RWPE2 (cell line): ENCODE measurements around the gene JAG2.

Experiments used
- ATAC-seq: fragments of 200-7000 bp; cut with Tn5 transposase; 3 replicates; pipeline ENCODE4 v1.9.1; 2021; ENCODE audit warnings: low read depth
- DNase-seq: peaks from one replicate; pipeline ENCODE4 v3.0.0-alpha.2; 2020; ENCODE audit warnings: low spot score
- H3K27ac ChIP-seq: fragments of 450-650 bp; 2 replicates; pipeline ENCODE4 v1.5.1; 2017; ENCODE audit warnings: mild to moderate bottlenecking; ENCODE audit not compliant: poor library complexity, severe bottlenecking
- H3K27me3 ChIP-seq: fragments of 250-450 bp; sonication (Bioruptor Pico); 2 replicates; pipeline ENCODE4 v1.5.1; 2021; ENCODE audit warnings: mild to moderate bottlenecking, moderate library complexity; ENCODE audit not compliant: insufficient read depth, poor library complexity, severe bottlenecking
- H3K36me3 ChIP-seq: fragments of 250-450 bp; sonication (Bioruptor Pico); 2 replicates; pipeline ENCODE4 v1.5.1; 2020; ENCODE audit warnings: low read depth, mild to moderate bottlenecking, moderate library complexity
- H3K4me1 ChIP-seq: fragments of 250-450 bp; sonication (Bioruptor Pico); 2 replicates; pipeline ENCODE4 v1.5.1; 2021; ENCODE audit warnings: mild to moderate bottlenecking, moderate library complexity; ENCODE audit not compliant: insufficient read depth, poor library complexity, severe bottlenecking
- H3K4me3 ChIP-seq: fragments of 250-450 bp; sonication (Bioruptor Pico); 2 replicates; pipeline ENCODE4 v1.5.1; 2021; ENCODE audit warnings: mild to moderate bottlenecking, moderate library complexity; ENCODE audit not compliant: severe bottlenecking
- H3K9me3 ChIP-seq: fragments of 250-450 bp; sonication (Bioruptor Pico); 2 replicates; pipeline ENCODE4 v1.5.1; 2021; ENCODE audit warnings: mild to moderate bottlenecking, moderate library complexity; ENCODE audit not compliant: severe bottlenecking
- TF ChIP-seq, protein P1 (sequence below): fragments of 450-650 bp; IDR thresholded peaks from one replicate; pipeline ENCODE4 v1.5.1; 2017; ENCODE audit warnings: mild to moderate bottlenecking, moderate library complexity; ENCODE audit not compliant: poor library complexity, severe bottlenecking

Gene JAG2

DNA sequence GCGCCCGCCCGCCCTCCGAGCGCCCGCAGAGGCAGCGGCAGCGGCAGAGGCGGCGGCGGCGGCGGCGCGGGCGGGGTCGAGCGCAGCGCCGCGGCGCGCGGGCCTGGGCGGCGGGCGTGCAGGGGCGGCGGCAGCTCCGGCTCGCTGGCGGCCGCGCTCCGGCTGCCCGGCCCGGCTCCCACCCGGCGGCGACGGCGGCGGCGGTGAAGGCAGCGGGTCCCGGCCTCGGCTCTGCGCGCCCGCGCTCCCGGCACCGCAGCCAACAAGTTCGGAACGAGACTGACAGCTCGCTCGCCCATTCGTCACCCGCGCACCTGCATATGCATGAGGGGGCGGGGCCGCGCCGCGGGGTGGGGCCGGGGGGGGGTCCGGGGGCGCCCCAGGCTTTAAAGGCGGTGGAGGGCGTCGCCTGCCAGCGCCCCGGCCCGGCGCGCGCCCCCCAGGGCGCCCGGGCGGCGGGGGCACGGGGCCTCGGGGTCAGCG, at the start of gene JAG2:
JAG2 (minus strand) TSS at position 281 of the 483 bp plus-strand sequence. CDS start 356 bp downstream, outside the sequence.
- peak; percentile 6; the same call in 1 of the 3 replicates for ATAC-seq
- Histone ChIP-seq H3K27ac (peak within 1 kb of the TSS; percentile 78), H3K36me3 (peaks cover 4% of the 10 kb centered on the region; the same call in 1 of the 2 replicates), H3K4me3 (peak within 1 kb of the TSS; percentile 36), H3K4me1 (peaks cover 19% of the 10 kb centered on the region), H3K9me3 (no peaks in the 10 kb centered on the region), H3K27me3 (no peaks in the 10 kb centered on the region)
- TF ChIP-seq, protein P1, sequence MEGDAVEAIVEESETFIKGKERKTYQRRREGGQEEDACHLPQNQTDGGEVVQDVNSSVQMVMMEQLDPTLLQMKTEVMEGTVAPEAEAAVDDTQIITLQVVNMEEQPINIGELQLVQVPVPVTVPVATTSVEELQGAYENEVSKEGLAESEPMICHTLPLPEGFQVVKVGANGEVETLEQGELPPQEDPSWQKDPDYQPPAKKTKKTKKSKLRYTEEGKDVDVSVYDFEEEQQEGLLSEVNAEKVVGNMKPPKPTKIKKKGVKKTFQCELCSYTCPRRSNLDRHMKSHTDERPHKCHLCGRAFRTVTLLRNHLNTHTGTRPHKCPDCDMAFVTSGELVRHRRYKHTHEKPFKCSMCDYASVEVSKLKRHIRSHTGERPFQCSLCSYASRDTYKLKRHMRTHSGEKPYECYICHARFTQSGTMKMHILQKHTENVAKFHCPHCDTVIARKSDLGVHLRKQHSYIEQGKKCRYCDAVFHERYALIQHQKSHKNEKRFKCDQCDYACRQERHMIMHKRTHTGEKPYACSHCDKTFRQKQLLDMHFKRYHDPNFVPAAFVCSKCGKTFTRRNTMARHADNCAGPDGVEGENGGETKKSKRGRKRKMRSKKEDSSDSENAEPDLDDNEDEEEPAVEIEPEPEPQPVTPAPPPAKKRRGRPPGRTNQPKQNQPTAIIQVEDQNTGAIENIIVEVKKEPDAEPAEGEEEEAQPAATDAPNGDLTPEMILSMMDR: no peak
- DNase-seq: no peak

DNA sequence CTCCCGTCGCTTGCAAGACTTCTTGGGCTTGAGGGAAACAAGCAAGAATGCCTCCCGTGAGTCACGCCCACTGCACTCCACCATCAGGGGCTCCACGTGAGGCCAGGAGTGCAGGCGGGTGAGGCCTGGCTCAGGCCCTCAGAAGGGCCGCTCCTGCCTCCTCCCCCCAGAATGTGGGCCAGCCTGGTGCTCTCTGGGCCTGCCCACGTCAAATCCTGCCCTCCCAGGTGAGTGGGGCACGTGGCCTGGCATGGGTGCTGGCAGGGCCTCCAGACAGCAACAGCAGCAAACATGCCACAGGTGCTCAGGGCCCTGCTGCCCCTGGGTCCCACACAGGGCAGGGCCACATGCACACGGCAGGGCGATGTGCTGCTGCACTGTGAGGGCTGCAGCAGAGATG, 49.2 kb upstream of the JAG2 start:
- no peaks in the 10 kb centered on the region for H3K4me1 ChIP-seq
- H3K36me3 ChIP-seq: peaks cover 38% of the 10 kb centered on the region
- no peak overlapping the region for H3K27ac ChIP-seq
- ATAC-seq (no peak), DNase-seq (no peak)
- TF ChIP-seq, protein P1: no peak
- no peak overlapping the region for H3K4me3 ChIP-seq
- no peaks in the 10 kb centered on the region for H3K27me3 ChIP-seq
- H3K9me3 ChIP-seq: no peaks in the 10 kb centered on the region

DNA sequence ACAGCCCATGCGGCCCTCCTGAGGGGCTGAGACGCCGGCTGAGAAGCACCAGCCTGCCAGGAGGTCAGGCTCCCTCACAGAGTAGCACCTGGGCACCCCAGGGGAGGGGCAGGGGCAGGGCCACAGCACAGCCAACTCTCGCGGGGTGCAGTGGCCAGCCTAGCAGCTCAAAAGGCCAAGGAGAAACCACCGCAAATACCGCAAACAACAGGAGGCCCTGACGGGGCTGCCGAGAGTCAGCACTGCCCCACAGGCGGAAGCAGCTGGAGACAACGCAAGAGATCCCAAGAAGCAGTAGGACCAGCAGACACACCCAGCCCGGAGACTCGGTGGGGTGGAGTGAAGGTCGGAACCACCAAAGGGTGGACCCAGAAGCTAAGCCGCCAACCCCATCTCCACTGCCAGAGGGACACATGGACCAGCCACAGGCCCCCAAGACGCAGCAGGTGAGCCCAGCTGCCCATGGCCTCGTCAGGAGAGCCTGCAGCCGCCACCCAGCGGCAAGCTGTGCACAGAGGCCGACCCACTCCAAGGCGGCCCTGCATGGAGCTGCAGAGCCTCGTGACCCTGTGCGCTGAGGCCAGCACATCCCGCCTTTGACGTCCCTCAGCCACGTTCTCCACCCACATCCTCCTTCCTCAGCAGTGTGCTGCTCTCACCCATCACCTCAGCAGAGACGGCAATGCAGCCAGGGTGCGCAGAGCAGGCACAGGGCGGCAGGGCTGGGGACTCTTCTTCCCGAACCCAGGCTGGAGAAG, 48.1 kb upstream of the JAG2 start:
- Histone ChIP-seq H3K27ac (no peak overlapping the region), H3K4me3 (no peak overlapping the region), H3K4me1 (no peaks in the 10 kb centered on the region), H3K27me3 (no peaks in the 10 kb centered on the region), H3K9me3 (no peaks in the 10 kb centered on the region), H3K36me3 (peaks cover 31% of the 10 kb centered on the region)
- TF ChIP-seq, protein P1: no peak
- no peak for DNase-seq
- no peak for ATAC-seq

DNA sequence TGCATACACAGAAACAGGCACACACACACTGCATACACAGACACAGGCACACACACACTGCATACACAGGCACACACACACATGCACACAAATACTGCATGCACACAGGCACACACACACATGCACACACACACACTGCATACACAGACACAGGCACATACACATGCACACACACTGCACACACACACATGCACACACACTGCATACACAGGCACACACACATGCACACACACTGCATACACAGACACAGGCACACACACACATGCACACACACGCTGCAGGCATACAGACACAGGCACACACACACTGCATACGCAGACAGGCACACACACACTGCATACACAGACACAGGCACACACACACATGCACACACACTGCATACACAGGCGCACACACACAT, 47.0 kb upstream of the JAG2 start:
- DNase-seq (no peak), ATAC-seq (no peak)
- Histone ChIP-seq H3K9me3 (no peaks in the 10 kb centered on the region), H3K36me3 (peaks cover 20% of the 10 kb centered on the region), H3K27ac (no peak overlapping the region), H3K4me1 (no peaks in the 10 kb centered on the region), H3K27me3 (no peaks in the 10 kb centered on the region), H3K4me3 (no peak overlapping the region)
- TF ChIP-seq, protein P1: no peak

DNA sequence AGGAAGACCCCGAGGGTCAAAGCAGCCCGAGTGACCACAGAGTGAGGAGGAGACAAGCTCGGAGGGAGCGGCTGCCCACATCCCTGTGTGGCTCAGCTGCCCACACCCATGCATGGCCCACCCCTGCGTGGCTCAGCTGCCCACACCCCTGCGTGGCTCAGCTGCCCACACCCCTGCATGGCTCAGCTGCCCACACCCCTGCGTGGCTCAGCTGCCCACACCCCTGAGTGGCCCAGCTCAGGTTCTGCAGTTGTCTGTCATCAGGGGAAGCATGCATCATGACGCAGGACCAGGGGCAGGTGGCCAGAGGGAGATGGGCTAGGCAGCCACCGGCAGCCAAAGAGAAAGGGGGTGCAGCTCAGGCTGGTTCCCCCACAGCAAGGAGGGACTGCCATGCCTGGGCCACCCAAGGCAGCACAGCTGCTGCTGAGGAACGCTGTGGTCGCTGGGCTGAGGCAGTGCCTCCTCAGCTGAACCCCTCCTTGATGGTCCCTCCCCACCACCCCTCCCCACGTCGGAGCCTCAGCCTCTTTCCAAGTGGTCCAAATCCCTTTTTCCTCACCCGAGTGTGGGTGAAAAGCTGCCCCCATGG, 45.8 kb upstream of the JAG2 start:
- no peaks in the 10 kb centered on the region for H3K27me3 ChIP-seq
- DNase-seq: no peak
- H3K9me3 ChIP-seq: no peaks in the 10 kb centered on the region
- H3K27ac ChIP-seq: no peak overlapping the region
- TF ChIP-seq, protein P1: no peak
- H3K36me3 ChIP-seq: peaks cover 18% of the 10 kb centered on the region
- no peaks in the 10 kb centered on the region for H3K4me1 ChIP-seq
- no peak overlapping the region for H3K4me3 ChIP-seq
- ATAC-seq: no peak
